ENCODE measurements around the gene FBXL3. TPM values are rescaled to one million over a fixed set of nuclear protein-coding genes. Genes with fewer than 3 reads are reported as not detected.

FBXL3 gene
- total and polyA plus RNA-seq, 2 of the 8 experiments (the other 6 are each of a cell fraction or from before 2014, with no cell fraction given), result 4.9 to 14.9 TPM

DNA sequence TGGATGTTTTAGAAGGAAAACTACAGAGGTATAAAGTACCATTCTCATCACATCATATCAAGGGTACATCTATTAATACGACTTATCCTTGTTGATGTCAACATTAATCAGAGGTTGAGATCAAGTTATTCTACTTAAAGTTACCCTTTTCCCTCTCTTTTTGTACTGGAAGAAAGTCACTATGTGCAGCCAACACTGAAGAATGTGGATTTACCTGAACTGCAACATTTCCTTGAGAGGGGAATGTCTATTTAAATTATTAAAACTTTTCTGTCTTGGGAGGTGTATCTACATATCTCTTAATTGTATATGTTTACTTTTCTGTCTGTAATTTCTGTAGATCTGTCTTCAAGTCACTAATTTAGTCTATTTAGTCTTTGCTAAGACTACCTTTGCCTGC lies 2.5 kb upstream of the FBXL3 start (continued):
- TF ChIP-seq, protein P1, sequence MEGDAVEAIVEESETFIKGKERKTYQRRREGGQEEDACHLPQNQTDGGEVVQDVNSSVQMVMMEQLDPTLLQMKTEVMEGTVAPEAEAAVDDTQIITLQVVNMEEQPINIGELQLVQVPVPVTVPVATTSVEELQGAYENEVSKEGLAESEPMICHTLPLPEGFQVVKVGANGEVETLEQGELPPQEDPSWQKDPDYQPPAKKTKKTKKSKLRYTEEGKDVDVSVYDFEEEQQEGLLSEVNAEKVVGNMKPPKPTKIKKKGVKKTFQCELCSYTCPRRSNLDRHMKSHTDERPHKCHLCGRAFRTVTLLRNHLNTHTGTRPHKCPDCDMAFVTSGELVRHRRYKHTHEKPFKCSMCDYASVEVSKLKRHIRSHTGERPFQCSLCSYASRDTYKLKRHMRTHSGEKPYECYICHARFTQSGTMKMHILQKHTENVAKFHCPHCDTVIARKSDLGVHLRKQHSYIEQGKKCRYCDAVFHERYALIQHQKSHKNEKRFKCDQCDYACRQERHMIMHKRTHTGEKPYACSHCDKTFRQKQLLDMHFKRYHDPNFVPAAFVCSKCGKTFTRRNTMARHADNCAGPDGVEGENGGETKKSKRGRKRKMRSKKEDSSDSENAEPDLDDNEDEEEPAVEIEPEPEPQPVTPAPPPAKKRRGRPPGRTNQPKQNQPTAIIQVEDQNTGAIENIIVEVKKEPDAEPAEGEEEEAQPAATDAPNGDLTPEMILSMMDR (IDR thresholded peaks at IDR 0.05; ENCODE audit: control extremely low read depth in 1 of 3, insufficient read depth in 1 of 3, low read depth in 1 of 3, low read length in 3 of 3), result no peak
- no peak for TF ChIP-seq CHD1 (IDR thresholded peaks at IDR 0.05; ENCODE audit: low read depth, low read length)
- no peak for TF ChIP-seq CBX5 (IDR thresholded peaks at IDR 0.05; ENCODE audit: low read depth, low read length)
- TF ChIP-seq BCL11A (IDR thresholded peaks at IDR 0.05; ENCODE audit: low read depth in 2 of 2, low read length in 2 of 2), result no peak
